22Rv1 (cell line): ENCODE data around the gene TUBB6.

Experiments
- ZFX ChIP-seq: fragments of 450-650 bp; IDR thresholded peaks from 2 replicates; pipeline ENCODE4 v1.6.1; 2017; ENCODE audit warnings: antibody characterized with exemption, borderline replicate concordance
- TF ChIP-seq, protein P1 (sequence below): fragments of 450-650 bp; IDR thresholded peaks from 2 replicates; pipeline ENCODE4 v1.5.1; 2017; ENCODE audit warnings: mild to moderate bottlenecking

DNA sequence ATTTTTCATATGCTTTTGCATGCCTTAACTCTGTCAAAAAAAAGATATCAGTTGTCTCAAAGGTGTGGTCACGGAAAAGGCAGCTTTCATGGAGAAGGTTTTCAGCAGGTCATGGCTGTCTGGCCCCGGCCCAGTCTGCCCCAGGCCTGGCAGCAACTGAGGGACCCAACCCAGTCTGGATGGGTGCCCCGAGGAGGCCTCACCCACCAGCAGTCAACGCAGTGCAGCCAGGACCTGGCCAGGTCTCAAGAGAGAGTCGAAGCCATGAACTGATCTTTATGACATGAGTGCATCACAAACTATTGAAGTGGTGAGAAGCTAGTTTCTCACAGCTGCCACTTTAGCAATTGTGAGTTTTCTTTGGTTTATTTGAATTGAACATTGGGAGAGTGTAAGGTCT, 7.9 kb downstream of the TUBB6 start:
- TF ChIP-seq, protein P1, sequence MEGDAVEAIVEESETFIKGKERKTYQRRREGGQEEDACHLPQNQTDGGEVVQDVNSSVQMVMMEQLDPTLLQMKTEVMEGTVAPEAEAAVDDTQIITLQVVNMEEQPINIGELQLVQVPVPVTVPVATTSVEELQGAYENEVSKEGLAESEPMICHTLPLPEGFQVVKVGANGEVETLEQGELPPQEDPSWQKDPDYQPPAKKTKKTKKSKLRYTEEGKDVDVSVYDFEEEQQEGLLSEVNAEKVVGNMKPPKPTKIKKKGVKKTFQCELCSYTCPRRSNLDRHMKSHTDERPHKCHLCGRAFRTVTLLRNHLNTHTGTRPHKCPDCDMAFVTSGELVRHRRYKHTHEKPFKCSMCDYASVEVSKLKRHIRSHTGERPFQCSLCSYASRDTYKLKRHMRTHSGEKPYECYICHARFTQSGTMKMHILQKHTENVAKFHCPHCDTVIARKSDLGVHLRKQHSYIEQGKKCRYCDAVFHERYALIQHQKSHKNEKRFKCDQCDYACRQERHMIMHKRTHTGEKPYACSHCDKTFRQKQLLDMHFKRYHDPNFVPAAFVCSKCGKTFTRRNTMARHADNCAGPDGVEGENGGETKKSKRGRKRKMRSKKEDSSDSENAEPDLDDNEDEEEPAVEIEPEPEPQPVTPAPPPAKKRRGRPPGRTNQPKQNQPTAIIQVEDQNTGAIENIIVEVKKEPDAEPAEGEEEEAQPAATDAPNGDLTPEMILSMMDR: no peak
- TF ChIP-seq ZFX: no peak
